NCI-H446 (cell line): ENCODE data around the gene SLC2A4RG.
A peak's percentile ranks its signal among the peaks of the same experiment; 100 is the strongest.

Source experiments
- DNase-seq, 2 experiments: peaks; one replicate each; lab custom pipeline; 2025; lab: John Stamatoyannopoulos, UW

Gene SLC2A4RG

GRCh38 chr20:63739130-63740069 is at the start of gene SLC2A4RG:
Gene SLC2A4RG, plus strand, starts transcription at chr20:63739776. Its CDS starts 137 bp downstream, at chr20:63739913.
- peak in 1 of 2 experiments; percentile 94 for DNase-seq

DNA sequence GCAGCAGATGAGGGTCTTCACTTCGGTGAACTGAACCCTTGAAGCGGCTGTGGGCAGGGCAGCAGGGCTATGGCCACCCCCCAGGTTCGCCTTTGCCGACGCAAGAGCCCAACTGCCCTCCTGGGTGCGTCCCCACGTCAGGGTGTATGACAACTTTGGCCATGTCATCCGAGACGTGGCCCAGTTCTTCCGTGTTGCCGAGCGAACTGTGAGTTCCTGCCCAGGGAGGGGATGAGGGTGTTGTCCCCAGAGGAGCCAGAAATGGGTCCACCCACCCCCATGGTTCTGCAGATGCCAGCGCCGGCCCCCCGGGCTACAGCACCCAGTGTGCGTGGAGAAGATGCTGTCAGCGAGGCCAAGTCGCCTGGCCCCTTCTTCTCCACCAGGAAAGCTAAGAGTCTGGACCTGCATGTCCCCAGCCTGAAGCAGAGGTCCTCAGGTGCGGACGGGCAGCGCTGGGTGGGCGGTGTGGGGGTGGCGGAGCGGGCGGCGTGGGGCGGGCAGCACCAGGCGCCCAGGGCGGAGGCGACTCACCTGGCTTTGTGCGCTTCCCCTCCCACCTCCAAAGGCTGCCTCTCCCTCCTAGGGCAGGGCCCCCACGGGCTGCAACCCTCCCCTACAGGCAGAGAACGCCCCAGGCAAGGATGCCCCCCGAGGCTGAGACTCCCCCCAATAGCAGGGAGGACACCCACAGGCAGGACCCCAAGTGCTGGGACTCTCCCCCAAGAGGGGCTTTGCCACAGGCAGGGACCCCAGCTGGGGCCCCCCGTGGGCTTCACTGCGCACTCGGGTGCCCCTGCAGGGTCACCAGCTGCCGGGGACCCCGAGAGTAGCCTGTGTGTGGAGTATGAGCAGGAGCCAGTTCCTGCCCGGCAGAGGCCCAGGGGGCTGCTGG is 49.3 kb upstream of the SLC2A4RG start:
- no peak for DNase-seq

GRCh38 chr20:63690898-63691710 is 48.5 kb upstream of the SLC2A4RG start:
- no peak for DNase-seq

DNA sequence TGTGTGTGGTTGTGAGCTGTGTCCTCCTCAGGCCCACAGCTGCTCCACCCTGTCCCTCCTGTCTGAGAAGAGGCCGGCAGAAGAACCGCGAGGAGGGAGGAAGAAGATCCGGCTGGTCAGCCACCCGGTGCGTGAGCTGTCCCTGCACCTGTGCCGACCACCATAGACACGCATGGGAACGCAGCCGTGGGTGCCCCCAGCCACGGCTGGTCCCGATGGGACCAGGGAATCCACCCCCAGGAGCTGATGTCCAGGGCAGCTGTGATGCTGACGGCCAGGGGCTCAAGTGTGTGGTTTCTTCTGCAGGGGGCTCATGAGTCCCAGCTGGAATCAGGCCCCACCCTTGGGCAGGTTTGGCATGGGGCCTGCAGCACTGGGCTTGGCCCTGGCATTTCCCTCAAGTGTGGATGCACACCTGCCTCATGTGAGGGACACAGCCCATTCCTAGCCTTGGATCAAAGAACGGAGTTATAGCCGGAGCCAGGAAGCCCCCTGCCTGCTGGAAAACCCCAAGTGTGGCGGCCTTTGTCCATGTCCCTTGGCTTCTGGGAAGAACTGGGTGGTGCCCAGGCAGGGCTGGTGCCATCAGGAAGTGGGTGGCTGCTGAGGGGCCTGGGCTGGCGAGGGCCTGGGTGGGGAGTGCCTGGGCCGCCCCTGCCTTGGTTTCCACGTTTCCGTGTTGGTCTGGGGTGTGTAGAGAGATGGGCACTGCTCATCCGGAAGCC is 47.7 kb upstream of the SLC2A4RG start:
- DNase-seq: no peak

DNA sequence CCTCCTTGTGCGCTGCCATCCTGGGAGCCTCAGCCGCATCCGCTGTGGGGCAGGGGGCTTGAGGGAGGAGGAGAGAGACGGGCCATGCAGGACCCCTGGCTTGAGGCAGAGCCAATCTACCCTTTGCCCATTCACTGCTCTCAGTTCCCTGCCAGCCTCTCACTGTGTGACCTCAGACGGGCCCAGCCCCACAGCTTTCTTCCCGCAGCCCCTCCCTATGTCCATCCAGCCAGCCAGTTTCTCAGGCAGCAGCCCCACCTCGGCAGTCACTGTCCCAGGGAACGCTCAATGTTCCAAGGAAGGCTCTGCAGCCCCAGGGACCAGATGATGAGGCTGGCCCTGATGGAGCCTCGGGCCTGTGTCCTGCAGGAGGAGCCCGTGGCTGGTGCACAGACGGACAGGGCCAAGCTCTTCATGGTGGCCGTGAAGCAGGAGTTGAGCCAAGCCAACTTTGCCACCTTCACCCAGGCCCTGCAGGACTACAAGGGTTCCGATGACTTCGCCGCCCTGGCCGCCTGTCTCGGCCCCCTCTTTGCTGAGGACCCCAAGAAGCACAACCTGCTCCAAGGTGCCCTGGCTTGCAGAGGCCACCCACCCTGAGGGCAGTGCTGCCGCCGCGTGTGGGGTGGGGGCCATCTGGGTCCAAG is 47.0 kb upstream of the SLC2A4RG start:
- no peak for DNase-seq

- no peak for DNase-seq
These were observed 46.4 kb upstream of the SLC2A4RG start for GRCh38 chr20:63693083-63693732.

DNA sequence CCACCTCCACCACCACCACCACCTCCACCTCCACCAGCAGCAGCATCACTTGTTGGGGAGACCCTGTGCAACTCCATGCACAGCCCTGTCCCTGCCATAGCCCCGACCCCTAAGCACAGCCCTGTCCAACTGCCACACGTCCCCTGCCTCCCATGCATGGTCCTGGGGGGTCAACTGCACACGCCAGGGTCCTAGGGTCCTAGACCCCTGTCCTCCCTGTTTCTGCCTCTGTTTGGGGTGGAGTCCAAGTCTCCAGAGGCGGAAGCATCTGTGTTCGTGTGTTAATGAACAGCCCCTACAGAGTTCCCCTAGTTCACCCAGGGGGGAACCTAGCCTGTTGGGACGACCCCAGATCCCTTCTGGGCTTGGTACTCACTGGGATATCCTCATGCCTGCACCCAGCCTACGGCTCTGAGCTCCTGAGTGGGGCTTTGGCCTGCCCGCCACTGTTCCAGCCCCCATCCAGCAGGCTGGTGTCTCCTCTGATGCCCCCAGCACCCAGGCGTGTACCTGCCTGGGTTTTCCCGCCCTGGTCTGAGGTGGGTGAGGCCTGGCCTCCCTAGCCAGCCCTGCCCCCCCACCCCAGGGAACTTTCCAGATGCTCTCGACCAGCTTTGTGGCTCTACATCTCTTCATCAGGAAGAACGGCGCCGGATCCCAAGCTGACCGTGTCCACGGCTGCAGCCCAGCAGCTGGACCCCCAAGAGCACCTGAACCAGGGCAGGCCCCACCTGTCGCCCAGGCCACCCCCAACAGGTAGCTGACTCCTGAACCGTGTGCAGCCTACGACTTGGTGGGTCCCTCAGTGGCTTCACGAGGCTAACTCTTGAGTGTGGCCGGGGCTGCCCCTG is 45.6 kb upstream of the SLC2A4RG start:
- DNase-seq: no peak

GRCh38 chr20:63694584-63695423 is 44.8 kb upstream of the SLC2A4RG start:
- DNase-seq: no peak

GRCh38 chr20:63695424-63696305 is 43.9 kb upstream of the SLC2A4RG start:
- DNase-seq: no peak

- DNase-seq: no peak
These were observed 43.3 kb upstream of the SLC2A4RG start for GRCh38 chr20:63696306-63696627.

DNA sequence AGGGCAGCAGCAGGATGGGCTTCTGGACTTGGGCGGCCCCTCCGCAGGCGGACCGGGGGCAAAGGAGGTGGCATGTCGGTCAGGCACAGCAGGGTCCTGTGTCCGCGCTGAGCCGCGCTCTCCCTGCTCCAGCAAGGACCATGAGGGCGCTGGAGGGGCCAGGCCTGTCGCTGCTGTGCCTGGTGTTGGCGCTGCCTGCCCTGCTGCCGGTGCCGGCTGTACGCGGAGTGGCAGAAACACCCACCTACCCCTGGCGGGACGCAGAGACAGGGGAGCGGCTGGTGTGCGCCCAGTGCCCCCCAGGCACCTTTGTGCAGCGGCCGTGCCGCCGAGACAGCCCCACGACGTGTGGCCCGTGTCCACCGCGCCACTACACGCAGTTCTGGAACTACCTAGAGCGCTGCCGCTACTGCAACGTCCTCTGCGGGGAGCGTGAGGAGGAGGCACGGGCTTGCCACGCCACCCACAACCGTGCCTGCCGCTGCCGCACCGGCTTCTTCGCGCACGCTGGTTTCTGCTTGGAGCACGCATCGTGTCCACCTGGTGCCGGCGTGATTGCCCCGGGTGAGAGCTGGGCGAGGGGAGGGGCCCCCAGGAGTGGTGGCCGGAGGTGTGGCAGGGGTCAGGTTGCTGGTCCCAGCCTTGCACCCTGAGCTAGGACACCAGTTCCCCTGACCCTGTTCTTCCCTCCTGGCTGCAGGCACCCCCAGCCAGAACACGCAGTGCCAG is 42.8 kb upstream of the SLC2A4RG start, which contains the start of gene TNFRSF6B:
Gene TNFRSF6B (plus strand): TSS at position 25 of the 729 bp plus-strand sequence. CDS start 116 bp downstream, at position 141.
- no peak for DNase-seq

DNA sequence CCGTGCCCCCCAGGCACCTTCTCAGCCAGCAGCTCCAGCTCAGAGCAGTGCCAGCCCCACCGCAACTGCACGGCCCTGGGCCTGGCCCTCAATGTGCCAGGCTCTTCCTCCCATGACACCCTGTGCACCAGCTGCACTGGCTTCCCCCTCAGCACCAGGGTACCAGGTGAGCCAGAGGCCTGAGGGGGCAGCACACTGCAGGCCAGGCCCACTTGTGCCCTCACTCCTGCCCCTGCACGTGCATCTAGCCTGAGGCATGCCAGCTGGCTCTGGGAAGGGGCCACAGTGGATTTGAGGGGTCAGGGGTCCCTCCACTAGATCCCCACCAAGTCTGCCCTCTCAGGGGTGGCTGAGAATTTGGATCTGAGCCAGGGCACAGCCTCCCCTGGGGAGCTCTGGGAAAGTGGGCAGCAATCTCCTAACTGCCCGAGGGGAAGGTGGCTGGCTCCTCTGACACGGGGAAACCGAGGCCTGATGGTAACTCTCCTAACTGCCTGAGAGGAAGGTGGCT is 42.2 kb upstream of the SLC2A4RG start:
- DNase-seq: no peak

DNA sequence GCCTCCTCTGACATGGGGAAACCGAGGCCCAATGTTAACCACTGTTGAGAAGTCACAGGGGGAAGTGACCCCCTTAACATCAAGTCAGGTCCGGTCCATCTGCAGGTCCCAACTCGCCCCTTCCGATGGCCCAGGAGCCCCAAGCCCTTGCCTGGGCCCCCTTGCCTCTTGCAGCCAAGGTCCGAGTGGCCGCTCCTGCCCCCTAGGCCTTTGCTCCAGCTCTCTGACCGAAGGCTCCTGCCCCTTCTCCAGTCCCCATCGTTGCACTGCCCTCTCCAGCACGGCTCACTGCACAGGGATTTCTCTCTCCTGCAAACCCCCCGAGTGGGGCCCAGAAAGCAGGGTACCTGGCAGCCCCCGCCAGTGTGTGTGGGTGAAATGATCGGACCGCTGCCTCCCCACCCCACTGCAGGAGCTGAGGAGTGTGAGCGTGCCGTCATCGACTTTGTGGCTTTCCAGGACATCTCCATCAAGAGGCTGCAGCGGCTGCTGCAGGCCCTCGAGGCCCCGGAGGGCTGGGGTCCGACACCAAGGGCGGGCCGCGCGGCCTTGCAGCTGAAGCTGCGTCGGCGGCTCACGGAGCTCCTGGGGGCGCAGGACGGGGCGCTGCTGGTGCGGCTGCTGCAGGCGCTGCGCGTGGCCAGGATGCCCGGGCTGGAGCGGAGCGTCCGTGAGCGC is 41.6 kb upstream of the SLC2A4RG start:
- no peak for DNase-seq

DNA sequence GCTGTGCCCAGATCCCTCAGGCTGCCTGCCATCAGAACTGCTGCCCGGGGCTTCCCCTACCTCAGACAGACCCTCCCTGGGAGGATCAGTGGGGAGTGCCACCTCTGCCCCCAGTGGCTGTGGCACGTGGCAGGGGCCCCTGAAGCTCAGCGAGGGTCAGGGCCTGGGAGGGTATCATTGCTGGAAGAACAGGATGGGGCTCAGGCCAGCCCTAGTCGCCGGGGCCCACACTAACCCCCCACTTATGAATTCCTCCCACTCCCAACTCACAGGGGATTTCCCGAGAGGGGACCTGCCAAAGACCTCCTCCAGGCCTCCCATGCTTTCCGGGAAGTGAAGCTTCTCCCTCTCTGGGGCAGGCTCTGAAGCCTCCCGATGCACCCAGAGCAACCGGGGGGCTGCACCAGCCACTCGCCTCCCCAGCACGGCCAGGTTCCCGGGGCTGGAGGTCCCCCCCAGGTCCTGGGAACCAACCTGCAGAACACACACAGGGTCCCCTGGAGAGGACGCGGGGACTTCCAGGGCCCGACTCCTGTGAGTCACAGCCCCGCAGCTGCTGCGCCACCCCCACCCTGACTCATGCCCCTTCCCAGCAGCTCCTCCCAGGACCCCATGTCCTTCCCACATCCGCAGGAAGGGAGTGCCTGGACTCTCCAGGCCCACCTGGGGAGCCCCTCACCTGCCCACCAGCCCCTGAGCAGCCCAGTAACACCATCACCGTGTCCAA is 40.7 kb upstream of the SLC2A4RG start:
- no peak for DNase-seq
